ENCODE measurements around the gene PRSS2. TPM values are rescaled to one million over a fixed set of nuclear protein-coding genes. Genes with fewer than 3 reads are reported as not detected.
"Not testable (repeated sequence)": the region's sequence is repeated elsewhere in the genome, so short reads cannot be mapped to it uniquely, and the experiment has no call there.

Gene PRSS2
- total and polyA plus RNA-seq, 8 donors = 13.1 TPM; not detected in 7

DNA sequence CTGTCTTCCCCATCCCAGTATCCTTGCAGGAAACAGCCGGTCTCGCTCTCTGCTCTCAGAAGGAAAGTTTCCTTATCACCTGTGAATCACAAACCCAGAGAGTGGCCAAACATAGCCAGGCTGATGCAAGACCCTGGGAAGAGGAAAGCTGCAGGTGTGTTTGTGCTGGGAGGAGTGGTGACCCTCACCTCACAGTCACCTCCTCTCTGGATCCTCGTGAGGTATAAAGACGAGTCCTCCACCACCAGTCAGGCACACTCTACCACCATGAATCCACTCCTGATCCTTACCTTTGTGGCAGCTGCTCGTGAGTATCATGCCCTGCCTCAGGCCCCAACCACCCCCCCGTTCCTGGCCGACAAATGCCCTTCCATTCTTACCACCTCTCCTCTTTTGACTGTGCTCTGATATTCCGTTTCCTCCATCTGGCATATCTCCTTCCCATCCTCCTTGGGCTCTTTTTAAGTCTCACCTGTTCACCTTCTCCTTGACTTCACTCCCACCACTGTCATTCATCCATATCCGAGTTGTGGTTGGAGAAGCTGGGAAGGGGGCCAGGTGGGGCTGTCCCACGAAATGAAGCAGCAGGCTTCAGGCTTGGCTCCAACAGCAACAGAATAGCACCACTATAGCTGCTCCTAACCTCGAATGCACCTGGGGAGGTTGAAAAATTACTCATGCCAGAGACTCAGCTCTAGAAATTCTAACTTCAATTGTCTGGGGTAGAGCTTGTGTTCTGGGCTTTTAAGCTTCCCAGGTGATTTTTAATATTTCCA, 21.4 kb upstream of the PRSS2 start, which contains the start of gene PRSS1:
TSS of gene PRSS1 (plus strand) at position 255 of the 776 bp plus-strand sequence. CDS start at position 268, 13 bp downstream.
- intact Hi-C loops (cut with DNase I) = no loop called here
- no peak for TF ChIP-seq CTCF (IDR thresholded peaks at IDR 0.05)
- no peak for DNase-seq
- Histone ChIP-seq H3K36me3 (no peaks in the 10 kb centered on the region), H3K4me1 (no peaks in the 10 kb centered on the region), H3K9me3 (no peaks in the 10 kb centered on the region), H3K27me3 (no peaks in the 10 kb centered on the region), H3K27ac (no peak within 1 kb of the TSS), H3K4me3 (no peak within 1 kb of the TSS)
- no peak for ATAC-seq

DNA sequence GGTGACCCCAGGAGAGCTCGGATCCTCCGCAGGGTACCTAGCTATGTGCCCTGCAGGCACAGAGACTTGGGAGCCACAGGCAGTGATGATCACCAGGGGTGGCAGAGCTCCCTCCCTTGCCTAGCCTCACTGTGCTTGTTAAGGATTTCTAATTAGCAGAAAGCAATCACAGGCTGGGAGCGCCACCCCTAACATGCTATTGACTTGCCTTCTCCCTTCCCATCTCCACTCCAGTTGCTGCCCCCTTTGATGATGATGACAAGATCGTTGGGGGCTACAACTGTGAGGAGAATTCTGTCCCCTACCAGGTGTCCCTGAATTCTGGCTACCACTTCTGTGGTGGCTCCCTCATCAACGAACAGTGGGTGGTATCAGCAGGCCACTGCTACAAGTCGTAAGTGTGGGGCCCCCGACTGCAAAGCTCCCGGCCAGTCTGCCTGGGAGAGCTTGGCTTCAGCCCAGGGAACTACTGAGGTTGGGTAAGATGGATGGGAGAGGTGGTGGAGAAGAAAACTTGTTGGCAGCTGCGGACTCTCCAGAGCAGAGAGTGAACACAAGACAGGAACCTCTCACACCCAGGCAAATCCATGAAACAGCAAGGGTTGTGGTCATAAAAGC, 20.3 kb upstream of the PRSS2 start:
- no peaks in the 10 kb centered on the region for H3K27me3 ChIP-seq
- ATAC-seq (no peak), DNase-seq (no peak)
- H3K4me1 ChIP-seq = no peaks in the 10 kb centered on the region
- H3K4me3 ChIP-seq = no peak overlapping the region
- no peaks in the 10 kb centered on the region for H3K36me3 ChIP-seq
- H3K9me3 ChIP-seq = no peaks in the 10 kb centered on the region
- no peak for TF ChIP-seq CTCF (IDR thresholded peaks at IDR 0.05)
- intact Hi-C loops (cut with DNase I) = no loop called here
- no peak overlapping the region for H3K27ac ChIP-seq

DNA sequence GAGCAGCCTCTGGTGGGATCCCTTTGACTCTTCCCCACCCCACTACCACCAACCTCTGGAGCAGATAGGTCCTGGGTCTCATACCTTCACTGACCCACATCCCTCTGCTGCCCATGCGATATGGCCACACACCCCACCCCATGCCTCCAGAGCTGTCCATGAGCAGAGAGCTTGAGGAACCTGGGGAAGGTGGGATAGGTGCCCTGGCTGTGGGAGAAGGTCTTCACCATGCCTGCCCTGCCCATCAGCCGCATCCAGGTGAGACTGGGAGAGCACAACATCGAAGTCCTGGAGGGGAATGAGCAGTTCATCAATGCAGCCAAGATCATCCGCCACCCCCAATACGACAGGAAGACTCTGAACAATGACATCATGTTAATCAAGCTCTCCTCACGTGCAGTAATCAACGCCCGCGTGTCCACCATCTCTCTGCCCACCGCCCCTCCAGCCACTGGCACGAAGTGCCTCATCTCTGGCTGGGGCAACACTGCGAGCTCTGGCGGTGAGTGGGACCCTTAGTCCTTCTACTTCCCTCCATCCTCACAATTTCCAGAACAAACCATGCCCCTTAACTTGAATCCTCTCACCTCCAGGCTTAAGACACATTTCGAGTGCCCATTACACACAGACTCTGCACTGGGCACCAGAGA, 19.1 kb upstream of the PRSS2 start:
- H3K4me1 ChIP-seq; H3K4me3 ChIP-seq; DNase-seq; H3K27me3 ChIP-seq; H3K36me3 ChIP-seq; H3K9me3 ChIP-seq; intact Hi-C loops (cut with DNase I); H3K27ac ChIP-seq; ATAC-seq: not testable (repeated sequence)

GRCh38 chr7:142752376-142753225, 18.2 kb upstream of the PRSS2 start:
- Histone ChIP-seq H3K4me1 (no peaks in the 10 kb centered on the region), H3K27me3 (no peaks in the 10 kb centered on the region), H3K36me3 (no peaks in the 10 kb centered on the region), H3K9me3 (no peaks in the 10 kb centered on the region), H3K27ac (no peak overlapping the region), H3K4me3 (no peak overlapping the region)
- no peak for TF ChIP-seq CTCF (IDR thresholded peaks at IDR 0.05)
- ATAC-seq = no peak
- intact Hi-C loops (cut with DNase I) = no loop called here
- no peak for DNase-seq

DNA sequence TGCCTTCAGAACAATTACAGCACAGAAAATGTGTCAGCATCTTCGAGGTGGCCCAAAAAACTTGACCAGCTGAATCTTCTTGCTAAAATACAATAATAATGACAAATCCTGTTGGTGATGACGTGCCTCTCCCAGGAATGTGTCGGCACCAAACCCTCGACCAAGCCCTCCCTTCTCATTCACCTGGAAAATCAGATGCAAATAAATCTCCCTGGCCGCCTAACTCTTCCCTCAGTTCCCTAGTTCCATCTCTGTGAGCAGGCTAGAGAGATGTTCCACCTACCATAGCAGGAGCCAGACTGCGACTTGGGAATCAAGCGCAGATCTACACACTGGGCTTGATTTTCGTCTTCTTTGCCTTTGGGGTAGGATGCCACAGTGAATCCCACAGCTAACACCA, 17.4 kb upstream of the PRSS2 start:
- H3K4me1 ChIP-seq = no peaks in the 10 kb centered on the region
- H3K9me3 ChIP-seq = no peaks in the 10 kb centered on the region
- TF ChIP-seq CTCF (IDR thresholded peaks at IDR 0.05) = no peak
- no peaks in the 10 kb centered on the region for H3K27me3 ChIP-seq
- DNase-seq = no peak
- intact Hi-C loops (cut with DNase I) = no loop called here
- ATAC-seq = no peak
- no peaks in the 10 kb centered on the region for H3K36me3 ChIP-seq
- no peak overlapping the region for H3K4me3 ChIP-seq
- H3K27ac ChIP-seq = no peak overlapping the region

- H3K27ac ChIP-seq; DNase-seq; H3K9me3 ChIP-seq; H3K4me3 ChIP-seq; ATAC-seq; H3K4me1 ChIP-seq; intact Hi-C loops (cut with DNase I); H3K36me3 ChIP-seq; H3K27me3 ChIP-seq: not testable (repeated sequence)
These were observed 16.8 kb upstream of the PRSS2 start for GRCh38 chr7:142753925-142754491.
